ENCODE measurements around the gene CX3CL1. TPM values are rescaled to one million over a fixed set of nuclear protein-coding genes. Genes with fewer than 3 reads are reported as not detected.

The CX3CL1 gene
- total RNA-seq, 1 experiment from 2014 or later: not detected

GRCh38 chr16:57392694-57393093 is 20.4 kb downstream of the CX3CL1 start:
- no peaks in the 10 kb centered on the region for H3K4me1 ChIP-seq (ENCODE audit: insufficient read depth, low read length)
- no peak overlapping the region for H3K4me3 ChIP-seq (ENCODE audit: low read length)
- no peaks in the 10 kb centered on the region for H3F3A ChIP-seq (ENCODE audit: low read length, unreplicated experiment)
- no peak overlapping the region for H2AFZ ChIP-seq (ENCODE audit: low read length)
- peak; percentile 37; the same call in 1 of the 2 replicates for ATAC-seq
- DNase-seq: peak; percentile 26
- BruUV-seq (replicated peaks): no TSS peak
- no peaks in the 10 kb centered on the region for H3K9me2 ChIP-seq (replicated peaks; ENCODE audit: low read length)
- H3K36me3 ChIP-seq (ENCODE audit: low read depth, low read length): no peaks in the 10 kb centered on the region
- H4K20me1 ChIP-seq (ENCODE audit: low read length): no peaks in the 10 kb centered on the region
- POLR2A ChIA-PET (ENCODE audit: unreplicated experiment): no interaction called here
- H3K9ac ChIP-seq (ENCODE audit: low read length): no peak overlapping the region
- H3K9me3 ChIP-seq (ENCODE audit: low read length): no peaks in the 10 kb centered on the region
- intact Hi-C loops (cut with micrococcal nuclease): no loop called here
- TF ChIP-seq EZH2 (IDR thresholded peaks at IDR 0.05; ENCODE audit: low read length, unreplicated experiment) (no peak), EZH2phosphoT487 (IDR thresholded peaks at IDR 0.05; ENCODE audit: borderline replicate concordance, low read length) (no peak)
- TF ChIP-seq, protein P1, sequence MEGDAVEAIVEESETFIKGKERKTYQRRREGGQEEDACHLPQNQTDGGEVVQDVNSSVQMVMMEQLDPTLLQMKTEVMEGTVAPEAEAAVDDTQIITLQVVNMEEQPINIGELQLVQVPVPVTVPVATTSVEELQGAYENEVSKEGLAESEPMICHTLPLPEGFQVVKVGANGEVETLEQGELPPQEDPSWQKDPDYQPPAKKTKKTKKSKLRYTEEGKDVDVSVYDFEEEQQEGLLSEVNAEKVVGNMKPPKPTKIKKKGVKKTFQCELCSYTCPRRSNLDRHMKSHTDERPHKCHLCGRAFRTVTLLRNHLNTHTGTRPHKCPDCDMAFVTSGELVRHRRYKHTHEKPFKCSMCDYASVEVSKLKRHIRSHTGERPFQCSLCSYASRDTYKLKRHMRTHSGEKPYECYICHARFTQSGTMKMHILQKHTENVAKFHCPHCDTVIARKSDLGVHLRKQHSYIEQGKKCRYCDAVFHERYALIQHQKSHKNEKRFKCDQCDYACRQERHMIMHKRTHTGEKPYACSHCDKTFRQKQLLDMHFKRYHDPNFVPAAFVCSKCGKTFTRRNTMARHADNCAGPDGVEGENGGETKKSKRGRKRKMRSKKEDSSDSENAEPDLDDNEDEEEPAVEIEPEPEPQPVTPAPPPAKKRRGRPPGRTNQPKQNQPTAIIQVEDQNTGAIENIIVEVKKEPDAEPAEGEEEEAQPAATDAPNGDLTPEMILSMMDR (conservative IDR thresholded peaks at IDR 0.05; ENCODE audit: low read depth, low read length): no peak
- H3K4me2 ChIP-seq (ENCODE audit: low read length): no peak overlapping the region
- no peaks in the 10 kb centered on the region for H3K27me3 ChIP-seq (ENCODE audit: low read length)
- CTCF ChIA-PET: no interaction called here
- H3K27ac ChIP-seq (ENCODE audit: low read length): no peak overlapping the region
- no peaks in the 10 kb centered on the region for H3K79me2 ChIP-seq (ENCODE audit: low read length)

- Histone ChIP-seq H3K9me2 (replicated peaks; ENCODE audit: low read length) (no peaks in the 10 kb centered on the region), H3K27ac (ENCODE audit: low read length) (no peak overlapping the region), H3F3A (ENCODE audit: low read length, unreplicated experiment) (no peaks in the 10 kb centered on the region), H2AFZ (ENCODE audit: low read length) (no peak overlapping the region), H3K9ac (ENCODE audit: low read length) (no peak overlapping the region), H3K4me3 (ENCODE audit: low read length) (no peak overlapping the region), H3K36me3 (ENCODE audit: low read depth, low read length) (no peaks in the 10 kb centered on the region), H3K9me3 (ENCODE audit: low read length) (no peaks in the 10 kb centered on the region), H3K4me2 (ENCODE audit: low read length) (no peak overlapping the region), H3K4me1 (ENCODE audit: insufficient read depth, low read length) (no peaks in the 10 kb centered on the region), H4K20me1 (ENCODE audit: low read length) (no peaks in the 10 kb centered on the region), H3K79me2 (ENCODE audit: low read length) (no peaks in the 10 kb centered on the region), H3K27me3 (ENCODE audit: low read length) (no peaks in the 10 kb centered on the region)
- DNase-seq (peak; percentile 42), ATAC-seq (no peak)
- BruUV-seq (replicated peaks): no TSS peak
- ChIA-PET POLR2A (ENCODE audit: unreplicated experiment) (no interaction called here), CTCF (no interaction called here)
- intact Hi-C loops (cut with micrococcal nuclease): no loop called here
- TF ChIP-seq, protein P1 (conservative IDR thresholded peaks at IDR 0.05; ENCODE audit: low read depth, low read length): no peak
- no peak for TF ChIP-seq EZH2 (IDR thresholded peaks at IDR 0.05; ENCODE audit: low read length, unreplicated experiment)
Measured at GRCh38 chr16:57394444-57394843, 22.2 kb downstream of the CX3CL1 start.

DNA sequence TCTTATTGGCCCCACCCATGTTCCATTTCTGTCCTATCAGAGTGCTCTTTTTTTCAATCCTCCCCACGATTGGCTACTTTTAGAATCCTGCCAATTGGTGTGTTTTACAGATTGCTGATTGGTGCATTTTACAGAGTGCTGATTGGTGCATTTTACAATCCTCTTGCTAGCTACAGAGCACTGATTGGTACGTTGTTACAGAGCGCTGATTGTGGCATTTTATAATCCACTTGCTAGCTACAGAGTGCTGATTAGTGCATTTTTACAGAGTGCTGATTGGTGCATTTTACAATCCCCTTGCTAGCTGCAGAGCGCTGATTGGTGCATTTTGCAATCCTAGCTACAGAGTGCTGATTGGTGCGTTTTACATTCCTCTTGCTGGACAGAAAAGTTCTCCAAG is 22.7 kb downstream of the CX3CL1 start:
- Histone ChIP-seq H3K4me1 (ENCODE audit: insufficient read depth, low read length) (no peaks in the 10 kb centered on the region), H3K9me3 (ENCODE audit: low read length) (no peaks in the 10 kb centered on the region), H3K36me3 (ENCODE audit: low read depth, low read length) (no peaks in the 10 kb centered on the region), H3K27me3 (ENCODE audit: low read length) (no peaks in the 10 kb centered on the region), H3K27ac (ENCODE audit: low read length) (no peak overlapping the region), H3K9ac (ENCODE audit: low read length) (no peak overlapping the region), H3F3A (ENCODE audit: low read length, unreplicated experiment) (no peaks in the 10 kb centered on the region), H3K4me3 (ENCODE audit: low read length) (no peak overlapping the region), H4K20me1 (ENCODE audit: low read length) (no peaks in the 10 kb centered on the region), H2AFZ (ENCODE audit: low read length) (no peak overlapping the region), H3K4me2 (ENCODE audit: low read length) (no peak overlapping the region), H3K79me2 (ENCODE audit: low read length) (no peaks in the 10 kb centered on the region), H3K9me2 (replicated peaks; ENCODE audit: low read length) (no peaks in the 10 kb centered on the region)
- BruUV-seq (replicated peaks): no TSS peak
- ATAC-seq (no peak), DNase-seq (no peak)
- TF ChIP-seq, protein P1 (conservative IDR thresholded peaks at IDR 0.05; ENCODE audit: low read depth, low read length): no peak
- TF ChIP-seq EZH2phosphoT487 (IDR thresholded peaks at IDR 0.05; ENCODE audit: borderline replicate concordance, low read length) (no peak), EZH2 (IDR thresholded peaks at IDR 0.05; ENCODE audit: low read length, unreplicated experiment) (no peak)
- intact Hi-C loops (cut with micrococcal nuclease): no loop called here
- ChIA-PET POLR2A (ENCODE audit: unreplicated experiment) (no interaction called here), CTCF (no interaction called here)
